ENCODE data around the gene CEP128.

CEP128 gene

DNA sequence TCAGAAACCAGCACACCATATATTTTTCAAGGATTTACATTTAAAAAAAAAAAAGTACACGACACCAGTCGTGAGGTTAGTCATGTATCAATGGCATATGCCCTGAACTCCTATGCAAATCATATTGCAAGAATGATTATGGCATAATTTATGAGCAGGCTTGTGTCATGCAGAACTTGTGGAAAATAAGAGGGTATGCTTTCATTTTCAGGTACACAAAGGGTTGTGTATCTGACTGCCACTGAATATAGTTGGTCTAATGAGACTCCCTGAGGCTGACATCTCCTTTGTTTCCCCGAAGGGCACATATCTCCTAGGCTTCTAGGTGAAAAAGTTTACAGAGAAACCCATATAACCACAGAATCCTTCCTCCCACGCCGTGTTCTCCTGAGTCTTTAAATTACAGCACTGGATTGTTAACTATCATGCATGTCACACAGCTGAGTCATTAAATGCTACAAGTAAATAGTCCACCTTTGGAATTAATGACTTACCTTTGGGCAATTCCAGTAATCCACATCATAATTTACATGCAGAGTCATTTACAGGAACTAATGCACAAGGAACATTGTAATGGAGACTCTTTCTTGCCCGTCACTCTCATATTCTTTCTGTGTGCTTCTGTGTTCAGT is 373.5 kb downstream of the CEP128 start:
- in situ Hi-C loops (cut with HindIII; ENCODE audit: low sequenced_read_pairs), result no loop called here

DNA sequence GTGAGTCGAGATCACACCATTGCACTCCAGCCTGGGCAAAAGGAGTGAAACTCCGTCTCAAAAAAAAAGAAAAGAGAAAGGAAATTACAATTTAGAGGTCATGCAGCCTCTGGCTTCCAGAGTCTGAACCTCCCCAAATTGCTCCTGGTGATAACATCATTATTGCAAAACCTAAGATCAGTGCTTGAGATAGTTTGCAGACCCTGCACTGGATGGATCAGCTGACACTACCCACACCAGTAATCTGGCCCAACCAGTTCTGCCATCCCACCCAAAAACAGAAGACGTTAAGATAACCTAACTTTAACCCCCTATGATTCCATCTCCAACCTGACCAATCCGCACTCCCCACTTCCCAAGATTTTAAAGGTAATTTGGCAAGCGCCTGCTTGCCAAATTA is 376.5 kb downstream of the CEP128 start:
- in situ Hi-C loops (cut with HindIII; ENCODE audit: low sequenced_read_pairs), result no loop called here

DNA sequence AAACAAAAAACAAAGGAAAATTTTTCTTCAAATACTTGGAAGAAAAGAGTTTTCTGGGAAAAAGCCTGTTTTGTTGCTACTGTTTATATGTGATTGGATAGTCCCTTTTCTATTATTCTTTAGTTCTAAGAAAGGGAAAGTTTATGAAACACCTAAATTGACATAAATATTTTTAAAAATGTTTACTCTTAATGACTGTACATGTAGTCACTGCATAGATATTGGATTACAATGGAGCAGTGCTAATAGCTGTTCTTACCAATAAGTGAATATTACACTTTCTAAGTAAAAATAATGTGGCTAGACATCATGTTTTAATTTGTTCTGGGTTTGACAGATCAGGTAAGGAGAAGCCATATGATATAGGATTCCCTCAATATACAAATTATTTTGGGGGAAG is 377.5 kb downstream of the CEP128 start:
- in situ Hi-C loops (cut with HindIII; ENCODE audit: low sequenced_read_pairs), result no loop called here

DNA sequence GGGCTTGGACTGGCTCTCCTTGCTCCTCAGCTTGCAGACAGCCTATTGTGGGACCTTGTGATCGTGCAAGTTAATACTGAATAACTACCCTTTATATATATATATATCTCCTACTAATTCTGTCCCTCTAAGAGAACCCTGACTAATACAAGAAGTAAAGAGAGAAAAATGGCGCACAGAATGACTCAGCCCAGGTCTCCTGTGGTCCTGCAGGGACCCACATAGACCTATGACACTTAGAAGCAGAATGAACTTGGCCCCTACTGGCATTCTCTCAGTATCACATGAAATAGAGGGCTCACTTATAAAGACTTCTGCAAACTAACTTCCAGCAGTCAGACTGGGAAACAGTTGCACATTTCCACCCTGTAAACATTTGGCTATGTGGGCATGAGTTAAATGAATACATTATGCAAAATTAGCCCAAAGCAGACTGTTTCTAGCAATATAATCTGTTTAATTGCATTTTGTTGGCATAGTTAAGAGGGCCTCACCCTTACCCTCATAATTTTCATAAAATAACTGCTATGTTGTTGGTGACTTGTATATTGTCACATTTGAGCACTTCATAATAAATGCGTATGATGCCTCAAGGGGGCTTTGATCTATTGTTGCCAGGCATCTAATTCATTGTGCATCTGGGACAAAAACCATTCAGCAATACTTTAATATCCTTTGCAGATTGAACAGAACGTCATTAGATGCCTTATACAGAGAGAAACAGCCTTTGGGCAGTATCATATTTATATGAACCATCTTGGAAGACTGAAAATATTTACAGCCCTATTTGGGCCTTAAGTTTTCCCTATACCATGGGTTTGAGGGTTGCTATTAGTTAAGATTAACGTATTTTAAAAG is 380.5 kb downstream of the CEP128 start:
- in situ Hi-C loops (cut with HindIII; ENCODE audit: low sequenced_read_pairs), result no loop called here

DNA sequence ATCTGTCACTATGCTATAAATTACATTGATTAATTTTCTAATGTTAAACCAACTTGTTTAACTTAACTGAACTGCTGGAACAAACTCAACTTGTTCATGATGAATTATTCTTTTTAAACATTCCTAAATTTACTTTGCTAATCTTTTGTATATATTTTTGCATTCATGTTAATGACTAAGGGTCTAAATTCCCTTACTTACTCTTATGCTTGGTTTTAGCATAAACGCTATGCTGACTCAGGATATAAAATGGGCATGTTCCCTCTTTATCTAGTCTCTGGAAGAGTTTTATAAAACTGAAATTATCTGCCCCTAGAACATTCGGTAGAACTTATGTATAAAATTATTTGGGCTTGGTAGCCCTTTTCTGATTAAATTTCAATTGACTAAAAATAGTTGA is 387.4 kb downstream of the CEP128 start:
- in situ Hi-C loops (cut with HindIII; ENCODE audit: low sequenced_read_pairs), result no loop called here

DNA sequence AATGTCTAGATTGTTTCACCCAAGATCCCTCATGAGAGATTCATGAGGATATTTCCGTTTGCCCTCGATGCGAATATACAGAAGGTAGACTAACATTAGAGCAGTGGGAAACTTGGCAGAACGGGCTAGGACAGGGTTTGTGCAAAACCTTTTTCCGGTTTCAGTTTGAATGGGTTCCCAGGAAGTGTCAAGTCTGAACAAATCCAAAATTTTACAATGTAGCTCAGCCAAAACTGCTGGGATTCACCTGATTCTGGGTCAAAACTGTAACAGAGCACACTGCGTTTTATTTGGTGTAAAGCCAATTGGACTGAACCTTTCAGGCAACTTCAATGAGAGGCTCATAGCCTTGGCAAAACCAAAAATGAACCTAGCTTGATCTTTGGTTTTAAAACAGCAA is 392.4 kb downstream of the CEP128 start:
- in situ Hi-C loops (cut with HindIII; ENCODE audit: low sequenced_read_pairs), result no loop called here

DNA sequence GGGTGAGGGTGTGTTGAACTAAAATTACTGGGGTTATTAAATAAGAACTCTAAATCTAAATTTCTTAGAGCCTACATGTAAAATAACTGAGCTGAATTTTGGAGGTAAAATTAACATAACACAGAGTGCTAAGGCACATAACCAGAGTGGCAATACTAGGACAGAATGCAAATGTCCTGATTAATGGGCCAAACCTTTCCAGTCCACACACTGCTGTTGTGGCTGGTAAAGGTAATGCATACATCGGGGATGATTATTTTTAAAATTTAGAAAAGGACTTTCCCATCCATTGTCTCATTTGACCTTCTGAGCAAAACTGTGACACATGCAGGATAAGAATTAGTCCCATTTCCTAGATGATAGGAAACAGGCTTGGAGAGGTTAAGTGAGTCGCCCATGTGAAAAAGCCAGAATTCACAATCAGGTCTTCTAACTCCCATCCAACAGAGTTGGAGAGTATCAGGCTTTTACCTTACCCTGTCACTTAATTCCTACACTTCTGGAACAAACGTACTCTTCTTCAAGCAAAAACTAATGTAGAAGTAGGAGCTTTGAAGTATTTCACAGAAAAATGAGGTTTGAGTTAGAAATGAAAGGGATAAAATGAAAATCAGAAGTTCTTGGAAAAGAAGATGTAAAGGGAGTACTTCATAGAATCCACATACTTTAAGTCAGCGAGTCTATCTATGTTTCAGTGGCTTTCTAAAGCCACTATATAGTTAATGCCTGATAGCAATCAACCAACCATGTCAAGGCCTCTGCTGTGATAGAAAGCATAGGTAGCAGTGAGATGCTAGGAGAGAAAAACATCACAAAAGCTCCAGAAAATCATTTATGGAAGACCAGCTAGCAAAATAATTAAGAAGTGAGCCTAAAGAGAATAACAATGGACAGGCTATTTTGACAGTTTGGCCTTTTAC is 395.3 kb downstream of the CEP128 start:
- in situ Hi-C loops (cut with HindIII; ENCODE audit: low sequenced_read_pairs), result no loop called here

DNA sequence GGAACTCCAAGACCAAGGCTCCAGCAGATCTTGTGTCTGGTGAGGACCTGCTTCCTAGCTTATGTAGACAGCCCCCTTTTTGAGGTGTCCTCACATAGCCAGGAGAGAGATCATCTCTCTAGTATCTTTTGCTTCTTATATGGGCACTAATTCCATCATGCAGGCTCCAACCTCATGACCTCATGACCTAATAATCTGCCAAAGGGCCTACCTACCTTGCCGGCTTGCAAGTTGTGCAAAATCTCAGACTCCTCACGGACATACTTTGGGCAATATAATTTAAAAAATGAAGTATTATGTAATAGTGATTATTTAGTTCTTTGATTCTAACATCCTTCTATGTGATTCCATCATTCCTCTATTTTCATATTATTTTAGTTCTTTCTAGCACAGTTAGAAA is 397.2 kb downstream of the CEP128 start:
- in situ Hi-C loops (cut with HindIII; ENCODE audit: low sequenced_read_pairs), result loop anchor here (5.0 kb wide), 1 partner anchor 157 kb away; no protein-coding TSS in a partner anchor

DNA sequence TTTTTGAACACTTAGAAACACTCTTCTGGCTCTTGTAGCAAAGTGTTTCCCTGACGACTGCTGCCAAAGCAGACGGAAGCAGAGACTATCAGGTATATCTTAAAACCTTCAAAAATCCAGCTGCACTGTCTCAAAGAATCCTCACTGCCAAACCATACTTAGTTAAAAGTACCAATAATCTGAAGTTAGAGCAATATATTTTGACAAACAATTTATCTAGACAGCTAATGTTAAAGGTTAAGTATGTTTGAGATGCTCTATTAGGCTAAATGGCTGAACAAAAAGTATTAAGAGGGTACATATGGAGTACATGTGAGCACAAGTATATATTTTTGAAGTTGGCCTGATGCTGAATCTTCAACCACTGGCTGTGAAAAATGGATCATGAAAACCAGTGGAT is 398.3 kb downstream of the CEP128 start:
- in situ Hi-C loops (cut with HindIII; ENCODE audit: low sequenced_read_pairs), result loop anchor here (5.0 kb wide), 1 partner anchor 156 kb away; no protein-coding TSS in a partner anchor

DNA sequence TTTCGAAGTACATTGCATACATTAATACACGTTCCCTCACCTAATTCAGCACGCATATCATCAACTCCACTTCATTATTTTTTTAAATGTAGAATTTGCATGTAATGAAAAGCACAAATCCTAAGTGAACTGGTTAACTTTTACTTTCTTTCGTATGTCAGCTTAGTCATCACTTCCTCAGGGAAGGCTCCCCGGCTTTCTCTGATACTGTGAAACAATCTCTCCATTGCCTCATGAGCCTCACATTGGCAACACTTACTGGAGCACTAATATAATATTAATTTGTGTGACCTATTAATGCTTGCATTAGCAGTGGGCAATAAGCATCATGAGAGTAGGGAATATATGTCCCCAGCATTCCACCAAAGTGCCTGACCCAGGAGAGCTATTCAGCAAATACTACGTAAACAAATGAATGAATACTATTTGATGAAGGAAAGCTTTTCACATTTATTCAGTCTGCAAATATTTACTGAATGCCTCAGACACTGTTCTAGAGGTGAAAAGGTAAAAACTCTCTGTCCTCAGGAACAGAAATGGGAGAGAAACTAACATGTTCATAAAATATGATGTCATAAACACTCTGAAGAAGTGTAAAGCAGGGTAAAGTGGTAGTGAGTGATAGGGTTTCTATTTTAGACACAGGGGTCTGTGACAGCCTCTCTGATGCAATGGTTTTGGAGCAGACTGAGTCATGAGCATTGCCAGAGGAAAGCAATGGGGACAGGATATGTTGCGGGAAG is 402.7 kb downstream of the CEP128 start:
- in situ Hi-C loops (cut with HindIII; ENCODE audit: low sequenced_read_pairs), result no loop called here

DNA sequence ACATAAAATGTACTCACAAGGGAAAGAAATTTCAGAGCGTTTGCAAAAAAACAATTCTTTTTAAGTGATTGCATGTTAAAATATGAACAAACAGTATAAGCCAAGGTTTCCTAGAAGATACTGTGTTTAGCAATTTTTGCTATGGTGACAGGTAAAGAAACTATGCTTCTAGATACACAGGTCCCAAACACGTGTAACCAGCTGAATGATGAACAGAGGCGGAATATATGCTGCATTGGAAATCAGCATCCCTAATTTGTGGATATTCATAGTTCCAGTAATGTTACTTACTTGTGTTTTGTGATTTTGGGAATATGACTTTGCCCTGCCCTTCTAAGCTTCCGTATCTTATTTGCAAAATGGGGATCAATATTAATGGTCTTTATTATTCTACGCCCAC is 403.9 kb downstream of the CEP128 start:
- in situ Hi-C loops (cut with HindIII; ENCODE audit: low sequenced_read_pairs), result no loop called here

DNA sequence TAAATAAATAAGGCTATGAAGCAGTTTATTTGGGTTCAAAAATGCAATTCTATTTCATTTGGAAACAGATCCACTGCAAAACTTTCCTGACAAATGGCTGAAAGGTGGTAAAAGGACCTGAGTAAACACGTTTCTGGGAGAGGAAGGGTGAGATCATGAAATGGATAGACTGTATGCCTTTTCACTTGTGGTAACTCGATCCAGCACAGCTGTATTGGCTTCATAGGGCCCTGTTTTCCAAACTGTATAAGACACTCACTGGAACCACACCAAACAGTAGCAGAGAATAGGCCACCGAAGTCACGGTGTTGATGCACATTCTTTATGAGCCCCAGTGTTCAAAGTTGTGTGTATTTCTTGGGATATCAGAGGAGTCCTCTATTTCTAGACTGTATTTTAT is 405.1 kb downstream of the CEP128 start:
- in situ Hi-C loops (cut with HindIII; ENCODE audit: low sequenced_read_pairs), result no loop called here

DNA sequence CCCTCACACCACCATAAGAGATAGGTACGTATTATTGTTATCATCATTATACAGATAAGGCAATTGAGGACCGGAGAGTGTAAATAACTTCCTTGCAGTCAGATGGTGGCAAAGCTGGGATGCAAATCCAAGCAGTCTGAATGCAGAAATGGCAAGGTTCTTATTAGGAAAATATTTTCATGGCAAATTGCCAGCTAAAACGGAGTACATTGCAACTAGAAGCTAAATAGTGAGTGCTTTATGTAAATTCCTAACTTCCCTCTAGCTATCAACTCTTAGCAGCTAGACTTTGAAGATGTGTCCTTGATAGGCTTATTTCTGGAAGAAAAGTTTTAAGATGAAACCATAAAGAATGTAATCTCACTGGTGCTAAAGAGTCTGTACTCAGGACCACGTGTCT is 406.4 kb downstream of the CEP128 start:
- in situ Hi-C loops (cut with HindIII; ENCODE audit: low sequenced_read_pairs), result no loop called here

DNA sequence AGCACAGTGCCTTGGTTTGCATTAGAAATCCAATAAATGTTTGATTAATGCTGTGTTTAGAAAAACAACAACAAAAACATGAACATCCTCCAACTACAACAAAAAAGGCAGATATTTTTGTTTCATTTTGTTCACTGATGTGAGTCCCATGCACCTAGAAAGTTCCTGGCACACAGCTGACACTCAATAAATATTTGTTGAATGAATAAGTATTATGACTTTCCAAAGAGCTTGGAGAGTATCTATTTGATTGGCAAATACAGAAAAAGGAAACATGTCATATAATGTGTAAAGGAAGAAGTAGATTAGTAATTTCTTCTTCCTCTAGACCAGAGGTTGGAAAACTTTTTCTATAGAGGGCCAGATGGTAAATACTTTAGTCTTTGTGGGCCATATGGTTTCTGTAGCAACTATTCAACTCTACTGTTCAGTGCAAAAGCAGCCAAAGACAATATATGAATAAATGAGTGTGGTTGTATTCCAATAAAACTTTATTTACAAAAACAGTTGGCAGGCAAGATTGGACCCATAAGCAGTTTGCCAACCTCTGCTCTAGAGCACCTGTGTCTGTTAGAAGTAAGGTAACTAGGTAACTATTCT is 417.9 kb downstream of the CEP128 start:
- in situ Hi-C loops (cut with HindIII; ENCODE audit: low sequenced_read_pairs), result no loop called here

DNA sequence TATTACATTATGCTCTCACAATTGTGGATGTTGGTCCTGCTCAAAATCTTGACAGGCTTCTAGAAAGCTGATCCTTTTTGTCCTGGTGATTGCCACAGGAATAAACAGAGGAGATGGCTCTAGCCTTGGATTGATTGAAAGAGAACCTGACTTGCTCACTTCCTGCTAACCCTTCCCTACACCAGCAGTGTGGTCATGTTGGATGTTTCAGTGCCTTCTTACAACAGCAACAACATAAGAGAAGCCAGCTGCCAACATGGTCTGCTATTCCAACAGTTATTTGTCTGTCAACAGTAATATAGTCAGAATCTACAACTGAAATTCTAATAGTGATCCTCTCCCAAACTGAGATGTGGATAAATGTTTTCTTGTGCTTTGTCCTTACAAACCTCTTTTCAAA is 418.6 kb downstream of the CEP128 start:
- in situ Hi-C loops (cut with HindIII; ENCODE audit: low sequenced_read_pairs), result no loop called here

DNA sequence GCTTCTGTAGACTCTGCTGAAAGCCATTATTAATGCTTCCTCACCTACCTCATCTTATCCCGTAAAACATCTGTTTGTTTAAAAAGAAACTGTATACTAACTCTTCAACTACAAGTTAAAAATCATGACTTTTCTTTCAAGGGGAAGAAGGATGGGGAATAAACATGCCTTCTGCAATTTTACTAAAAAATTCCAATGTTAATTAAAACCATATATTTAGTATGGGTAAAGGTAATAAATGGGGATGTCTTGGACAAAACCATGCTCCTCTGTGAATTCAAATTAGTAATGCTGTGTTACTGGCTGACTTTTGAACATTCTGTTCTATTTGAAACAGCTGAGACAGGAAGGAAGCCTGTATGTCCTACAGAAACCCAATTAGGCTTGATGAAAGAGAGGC is 419.1 kb downstream of the CEP128 start:
- in situ Hi-C loops (cut with HindIII; ENCODE audit: low sequenced_read_pairs), result no loop called here

DNA sequence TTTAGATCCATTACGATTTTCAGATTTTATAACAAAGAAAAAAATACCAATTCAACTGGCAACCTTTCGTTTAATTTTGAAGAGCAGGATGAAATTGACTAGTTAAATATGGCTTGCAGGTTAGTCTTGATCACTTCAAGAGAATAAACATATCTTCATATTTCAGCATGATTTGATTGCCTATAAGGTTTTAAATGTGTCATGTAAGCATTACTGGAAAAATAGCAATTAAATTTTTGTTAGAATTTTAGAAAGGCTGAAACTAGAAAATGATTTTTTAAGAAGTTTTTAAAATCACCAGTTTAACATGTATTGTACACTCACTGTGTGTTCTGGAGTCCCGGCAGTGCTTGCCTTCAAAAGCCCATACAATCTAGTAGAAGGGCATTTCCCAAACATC is 420.1 kb downstream of the CEP128 start:
- in situ Hi-C loops (cut with HindIII; ENCODE audit: low sequenced_read_pairs), result no loop called here

DNA sequence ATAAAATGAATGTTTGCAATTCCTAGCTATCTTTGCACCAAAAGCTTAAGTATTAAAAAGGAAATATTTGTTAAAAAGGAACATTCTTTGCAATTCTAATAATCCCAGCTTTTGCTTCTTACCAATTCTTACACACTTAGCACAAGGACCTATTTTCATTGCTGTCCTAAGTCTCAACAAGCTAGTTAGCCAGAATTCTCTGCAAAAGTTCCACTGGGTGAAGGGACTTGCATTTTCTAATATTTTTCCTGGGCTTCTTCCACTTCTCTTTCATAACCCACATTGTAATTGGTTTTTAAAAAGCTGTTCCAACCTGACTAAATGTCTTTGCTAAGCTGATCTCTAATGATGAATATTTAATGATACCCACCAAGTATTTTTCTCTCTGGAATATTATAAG is 422.5 kb downstream of the CEP128 start:
- in situ Hi-C loops (cut with HindIII; ENCODE audit: low sequenced_read_pairs), result no loop called here

DNA sequence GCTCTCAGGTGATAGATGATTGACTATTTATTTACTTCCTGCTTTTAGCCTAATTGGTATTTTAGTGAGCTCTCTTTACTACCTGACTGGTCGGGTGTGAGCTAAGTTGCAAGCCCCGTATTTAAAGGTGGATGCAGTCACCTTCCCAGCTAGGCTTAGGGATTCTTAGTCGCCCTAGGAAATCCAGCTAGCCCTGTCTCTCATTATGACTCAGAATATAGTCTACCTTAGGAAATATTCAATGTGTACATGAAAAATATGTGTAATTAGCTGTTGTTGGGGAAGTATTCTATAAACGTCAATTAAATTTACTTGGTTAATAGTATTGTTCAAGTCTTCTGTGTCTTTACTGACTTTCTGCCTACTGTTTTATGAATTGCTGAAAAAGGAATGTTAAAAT is 423.4 kb downstream of the CEP128 start:
- in situ Hi-C loops (cut with HindIII; ENCODE audit: low sequenced_read_pairs), result no loop called here

DNA sequence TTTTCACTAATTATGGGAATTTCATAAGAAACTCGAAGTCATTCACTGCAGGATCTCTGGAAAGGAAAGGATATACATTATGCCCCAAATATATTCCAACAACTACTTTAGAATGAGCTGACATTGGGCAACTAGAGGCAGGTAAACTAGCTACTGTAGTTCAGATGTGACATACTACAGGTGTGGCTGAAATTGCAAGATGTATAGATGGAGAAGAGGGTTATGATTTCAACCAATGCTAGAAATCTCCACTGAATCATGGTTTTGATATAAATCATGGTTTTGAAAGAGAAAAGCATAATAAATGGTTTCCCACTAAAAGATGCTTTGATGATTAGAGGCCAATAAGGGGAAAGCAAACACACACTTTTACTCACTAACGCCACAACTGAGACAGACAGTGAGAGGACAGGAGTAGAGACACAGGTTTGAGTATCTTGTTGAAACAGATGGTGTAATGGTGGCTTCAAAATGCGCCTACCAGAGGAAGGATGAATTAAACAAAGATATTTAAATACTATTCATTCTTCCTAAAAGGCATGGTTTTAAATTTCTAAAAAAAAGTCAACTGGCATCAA is 434.2 kb downstream of the CEP128 start:
- in situ Hi-C loops (cut with HindIII; ENCODE audit: low sequenced_read_pairs), result no loop called here
